GM15510 (cell line): ENCODE results near the gene EVI2A.

Experiments
- POLR2A ChIP-seq: IDR thresholded peaks from 3 replicates; pipeline ENCODE4 v1.6.1; 2011; ENCODE audit warnings: borderline replicate concordance; ENCODE audit not compliant: insufficient read length; ENCODE audit errors: extremely low read depth

The EVI2A gene

GRCh38 chr17:31320241-31320640 is 1.2 kb downstream of the EVI2A start:
- TF ChIP-seq POLR2A: no peak

- no peak for TF ChIP-seq POLR2A
Measured at GRCh38 chr17:31318851-31319661, 2.4 kb downstream of the EVI2A start.

GRCh38 chr17:31318298-31318801 is 3.1 kb downstream of the EVI2A start:
- peak; percentile 50 for TF ChIP-seq POLR2A

DNA sequence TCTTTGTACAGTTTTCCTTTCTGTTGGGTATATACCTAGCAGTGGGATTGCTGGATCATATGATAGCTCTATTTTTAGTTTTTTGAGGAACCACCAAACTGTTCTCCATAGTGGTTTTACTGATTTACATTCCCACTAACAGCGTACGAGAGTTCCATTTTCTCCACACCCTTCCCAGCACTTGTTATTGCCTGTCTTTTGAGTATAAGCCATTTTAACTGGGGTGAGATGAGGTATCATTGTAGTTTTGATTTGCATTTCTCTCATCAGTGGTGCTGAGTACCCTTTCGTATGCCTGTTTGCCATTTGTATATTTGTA is 6.7 kb downstream of the EVI2A start:
- TF ChIP-seq POLR2A: no peak

DNA sequence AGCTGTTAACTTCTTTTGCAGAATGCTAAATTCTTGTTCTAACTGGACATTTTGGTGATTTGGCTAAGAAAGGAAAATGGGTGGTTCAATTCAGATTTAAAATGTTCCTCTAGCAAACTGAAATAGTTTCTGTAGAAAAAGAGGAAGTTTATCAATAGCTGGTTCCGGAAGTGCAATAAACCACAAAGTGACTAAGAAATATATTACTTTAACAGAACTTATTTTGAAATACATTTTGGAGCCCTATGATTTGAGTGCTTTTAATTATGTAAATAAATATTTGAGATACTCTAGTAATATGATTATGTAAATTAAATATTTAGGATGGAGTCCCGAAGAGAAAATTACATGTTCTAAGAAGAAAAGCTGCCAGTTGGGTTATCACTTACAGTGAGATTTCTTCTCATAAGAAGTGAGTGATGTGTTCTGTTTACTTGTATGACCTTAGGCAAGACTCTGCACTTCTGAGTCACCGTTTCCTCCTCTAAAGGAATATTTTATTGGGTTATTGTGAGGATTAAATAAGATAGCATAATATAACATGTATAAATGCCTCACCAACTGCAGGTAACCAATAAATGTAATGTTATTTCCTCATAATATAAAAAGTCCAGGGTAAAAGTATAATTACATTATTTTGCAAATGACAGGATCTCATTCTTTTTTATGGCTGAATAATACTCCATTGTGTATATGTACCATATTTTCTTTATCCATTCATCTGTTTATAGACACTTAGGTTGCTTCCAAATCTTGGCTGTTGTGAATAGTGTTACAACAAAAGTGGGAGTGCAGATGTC is 7.2 kb downstream of the EVI2A start, which contains the start of gene EVI2B:
TSS of gene EVI2B (minus strand) at position 73 of the 800 bp plus-strand sequence. CDS start 8,445 bp downstream, outside the sequence.
- peak; percentile 24 for TF ChIP-seq POLR2A

- TF ChIP-seq POLR2A: no peak
Measured at GRCh38 chr17:31311526-31311925, 9.9 kb downstream of the EVI2A start.

- no peak for TF ChIP-seq POLR2A
Measured at GRCh38 chr17:31310886-31311285, 10.5 kb downstream of the EVI2A start.

GRCh38 chr17:31310260-31310659 is 11.2 kb downstream of the EVI2A start:
- TF ChIP-seq POLR2A: peak; percentile 19

GRCh38 chr17:31309556-31309955 is 11.9 kb downstream of the EVI2A start:
- no peak for TF ChIP-seq POLR2A

GRCh38 chr17:31308372-31309334 is 12.8 kb downstream of the EVI2A start:
- TF ChIP-seq POLR2A: no peak

DNA sequence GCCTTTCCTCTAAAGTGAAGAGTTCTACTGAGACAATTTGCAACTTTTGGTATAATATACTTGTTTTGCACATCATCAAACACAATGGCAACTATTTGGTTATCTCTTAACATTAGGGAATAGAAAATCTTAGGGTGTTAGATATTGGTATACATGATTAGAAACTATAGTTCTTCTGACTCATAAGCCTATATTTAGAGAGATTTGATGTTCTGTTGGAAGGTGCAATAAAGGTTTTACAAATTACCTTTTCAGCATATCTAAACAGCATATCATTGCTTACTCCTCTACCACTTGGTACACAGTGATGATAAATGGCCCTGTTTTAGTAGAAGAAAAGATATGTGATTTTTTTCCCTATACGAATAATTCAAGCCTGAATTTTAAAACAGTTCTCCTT is 13.8 kb downstream of the EVI2A start:
- no peak for TF ChIP-seq POLR2A

DNA sequence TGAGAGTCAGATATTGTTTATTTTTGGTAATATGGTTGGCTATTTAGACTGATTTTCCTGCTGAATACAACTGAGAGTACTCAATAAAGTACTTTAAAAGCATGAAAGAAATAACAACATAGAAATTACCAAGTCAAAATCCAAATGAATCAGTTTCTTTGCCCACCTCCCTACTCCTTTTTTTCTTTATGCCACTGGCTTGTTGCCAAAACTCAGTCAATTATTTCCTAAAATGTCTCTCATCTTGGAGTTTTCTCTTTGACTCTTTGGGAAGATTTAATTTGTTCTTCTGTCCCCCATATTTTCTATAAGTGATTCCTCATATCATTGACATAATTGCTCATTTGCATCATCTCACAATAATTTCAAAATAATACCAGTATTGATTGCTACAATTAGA is 21.8 kb downstream of the EVI2A start:
- TF ChIP-seq POLR2A: no peak

- no peak for TF ChIP-seq POLR2A
Measured at GRCh38 chr17:31297090-31297489, 24.3 kb downstream of the EVI2A start, which contains the start of gene OMG. Gene OMG (minus strand): TSS chr17:31297239. CDS start chr17:31296331, 908 bp downstream.

- no peak for TF ChIP-seq POLR2A
Measured at GRCh38 chr17:31296142-31296541, 25.3 kb downstream of the EVI2A start.

DNA sequence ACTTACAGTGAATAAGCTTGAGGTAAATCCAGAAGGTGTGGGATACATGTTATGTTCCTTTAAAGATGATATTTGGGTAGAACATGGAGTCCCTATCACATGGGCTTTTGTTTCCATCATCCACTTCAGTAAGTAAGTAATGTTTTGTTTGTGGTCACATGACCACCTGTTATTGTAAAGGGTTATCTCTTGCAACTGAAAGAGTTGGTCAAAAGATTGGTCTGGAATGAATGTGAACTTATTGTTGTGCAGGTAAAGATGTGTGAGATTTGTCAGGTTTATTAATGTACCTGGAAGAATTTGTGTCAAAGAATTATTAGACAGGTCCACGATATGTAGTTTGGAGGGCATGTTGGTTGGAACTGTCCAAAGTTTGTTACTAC is 25.9 kb downstream of the EVI2A start:
- no peak for TF ChIP-seq POLR2A

DNA sequence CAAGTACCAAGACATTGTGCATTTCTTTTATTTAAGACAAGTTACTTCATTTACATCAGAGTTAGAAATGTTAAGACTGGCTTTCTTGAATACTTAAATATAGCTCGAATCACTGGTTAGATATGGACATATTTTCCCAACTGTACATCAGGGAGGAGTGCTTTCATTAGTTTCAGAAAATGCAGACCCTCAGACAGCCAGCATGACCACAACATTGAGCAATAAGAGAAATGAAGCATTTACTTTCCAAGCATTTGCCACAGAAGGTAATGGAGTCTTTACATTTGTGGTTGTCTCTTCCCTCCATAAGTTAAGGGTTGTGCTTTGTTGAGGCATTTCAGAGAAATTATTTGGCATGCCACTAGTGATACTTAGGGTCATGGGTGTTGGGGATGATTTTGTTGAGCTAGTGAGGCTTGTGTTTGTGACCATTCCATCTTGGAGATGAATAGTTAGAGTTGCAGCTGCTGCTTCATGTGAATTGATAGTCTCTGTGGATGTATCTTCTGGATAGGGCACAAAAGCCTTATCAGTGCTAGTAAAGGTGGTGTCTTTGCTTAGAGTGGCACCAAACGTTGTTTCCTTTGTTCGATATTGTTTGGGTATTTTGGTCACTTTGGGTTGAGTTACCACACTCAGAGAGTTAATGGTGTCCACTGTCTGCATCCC is 26.5 kb downstream of the EVI2A start:
- TF ChIP-seq POLR2A: no peak
